Measurements from ENCODE around the gene FTO.

- TF ChIP-seq CTCF (conservative IDR thresholded peaks at IDR 0.05 in 1 of 2, IDR thresholded peaks at IDR 0.05 in 1 of 2; ENCODE audit: extremely low read depth in 1 of 2, insufficient read depth in 1 of 2, low read depth in 1 of 2, low read length in 2 of 2) = no peak
- TF ChIP-seq EZH2 (IDR thresholded peaks at IDR 0.05; ENCODE audit: borderline replicate concordance, low read length) = no peak
Measured at GRCh38 chr16:53734908-53735307, 31.0 kb downstream of the FTO start.

Data from mammary epithelial cell (primary cell).